GM12874 (cell line): ENCODE results near the gene KDM4C.

Source experiments
- CTCF ChIP-seq: IDR thresholded peaks from 2 replicates; pipeline ENCODE4 v1.5.1; 2011; ENCODE audit warnings: low read depth, mild to moderate bottlenecking, control low read depth, low read length, moderate library complexity; ENCODE audit not compliant: insufficient read depth

KDM4C gene

GRCh38 chr9:7169717-7170389, 412.1 kb downstream of the KDM4C start:
- TF ChIP-seq CTCF: no peak

- TF ChIP-seq CTCF: no peak
Measured at GRCh38 chr9:7171396-7172153, 413.8 kb downstream of the KDM4C start.

GRCh38 chr9:7172154-7173115, 414.7 kb downstream of the KDM4C start:
- TF ChIP-seq CTCF: no peak

GRCh38 chr9:7173139-7173538, 415.4 kb downstream of the KDM4C start:
- TF ChIP-seq CTCF: no peak

GRCh38 chr9:7174301-7174700, 416.5 kb downstream of the KDM4C start:
- no peak for TF ChIP-seq CTCF

GRCh38 chr9:7174884-7175283, 417.1 kb downstream of the KDM4C start:
- no peak for TF ChIP-seq CTCF

GRCh38 chr9:7176561-7176960, 418.8 kb downstream of the KDM4C start:
- no peak for TF ChIP-seq CTCF
